Astrocyte of the cerebellum (primary cell): Measurements from ENCODE around the gene CHPF.

Experiments used
- DNase-seq: peaks from one replicate; pipeline ENCODE4 v3.0.0-alpha.2; 2011; ENCODE audit warnings: low read depth
- H3K4me3 ChIP-seq: 2 replicates; pipeline ENCODE4 v1.5.1; 2011; ENCODE audit warnings: mild to moderate bottlenecking, low read depth, low read length, moderate library complexity
- in situ Hi-C: cut with HindIII; loops from 2 replicates; pipeline ENCODE4 v1.10.0; 2017; ENCODE audit warnings: low sequenced_read_pairs
- TF ChIP-seq, protein P1 (sequence below): IDR thresholded peaks from 2 replicates; pipeline ENCODE4 v1.5.1; 2012; ENCODE audit warnings: low read length, low read depth, moderate library complexity, mild to moderate bottlenecking; ENCODE audit errors: missing control alignments

The CHPF gene

GRCh38 chr2:219498280-219499057, 45.1 kb downstream of the CHPF start, which contains the start of gene GMPPA:
GMPPA (plus strand) TSS chr2:219498891; CDS start chr2:219499976, 1,085 bp downstream.
- in situ Hi-C loops, result no loop called here
- TF ChIP-seq, protein P1, sequence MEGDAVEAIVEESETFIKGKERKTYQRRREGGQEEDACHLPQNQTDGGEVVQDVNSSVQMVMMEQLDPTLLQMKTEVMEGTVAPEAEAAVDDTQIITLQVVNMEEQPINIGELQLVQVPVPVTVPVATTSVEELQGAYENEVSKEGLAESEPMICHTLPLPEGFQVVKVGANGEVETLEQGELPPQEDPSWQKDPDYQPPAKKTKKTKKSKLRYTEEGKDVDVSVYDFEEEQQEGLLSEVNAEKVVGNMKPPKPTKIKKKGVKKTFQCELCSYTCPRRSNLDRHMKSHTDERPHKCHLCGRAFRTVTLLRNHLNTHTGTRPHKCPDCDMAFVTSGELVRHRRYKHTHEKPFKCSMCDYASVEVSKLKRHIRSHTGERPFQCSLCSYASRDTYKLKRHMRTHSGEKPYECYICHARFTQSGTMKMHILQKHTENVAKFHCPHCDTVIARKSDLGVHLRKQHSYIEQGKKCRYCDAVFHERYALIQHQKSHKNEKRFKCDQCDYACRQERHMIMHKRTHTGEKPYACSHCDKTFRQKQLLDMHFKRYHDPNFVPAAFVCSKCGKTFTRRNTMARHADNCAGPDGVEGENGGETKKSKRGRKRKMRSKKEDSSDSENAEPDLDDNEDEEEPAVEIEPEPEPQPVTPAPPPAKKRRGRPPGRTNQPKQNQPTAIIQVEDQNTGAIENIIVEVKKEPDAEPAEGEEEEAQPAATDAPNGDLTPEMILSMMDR, result peak; percentile 5
- peak within 1 kb of the TSS; percentile 67 for H3K4me3 ChIP-seq
- DNase-seq, result peak; percentile 97

GRCh38 chr2:219497495-219498279, 45.9 kb downstream of the CHPF start:
- DNase-seq, result no peak
- H3K4me3 ChIP-seq, result peak overlapping the region; percentile 67
- in situ Hi-C loops, result no loop called here

DNA sequence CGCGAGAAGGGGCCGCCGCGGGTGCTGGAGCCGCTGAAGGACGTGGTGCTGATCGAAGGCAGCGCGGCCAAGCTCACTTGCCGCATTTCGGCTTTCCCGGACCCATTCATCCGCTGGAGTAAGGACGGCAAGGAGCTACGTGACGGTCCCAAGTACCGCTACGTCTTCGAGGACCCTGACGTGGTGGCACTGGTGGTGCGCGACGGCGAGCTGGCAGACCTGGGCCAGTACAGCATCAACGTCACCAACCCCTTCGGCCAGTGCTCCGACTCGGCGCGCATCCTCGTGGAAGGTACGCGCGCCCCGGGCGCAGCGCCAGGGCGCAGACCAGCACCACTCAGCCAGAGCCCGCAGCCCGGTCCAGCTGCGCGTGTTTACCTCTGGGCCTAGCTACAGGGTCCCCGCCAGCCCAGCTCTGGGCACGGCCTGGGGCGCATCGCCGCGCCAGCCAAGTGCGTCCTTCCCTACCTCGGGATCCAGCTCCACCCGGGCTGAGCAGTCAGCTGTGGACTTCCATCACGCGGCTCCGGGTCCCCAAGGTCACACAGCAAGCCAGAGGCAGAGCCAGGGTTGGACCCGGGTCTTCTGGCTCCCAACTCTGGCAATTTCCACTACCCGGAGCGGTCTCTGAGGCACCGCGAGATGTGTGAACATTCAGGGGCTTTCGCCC, 46.6 kb downstream of the CHPF start:
- H3K4me3 ChIP-seq, result no peak overlapping the region
- TF ChIP-seq, protein P1, result no peak

More at GRCh38 chr2:219497495-219498279, 45.9 kb downstream of the CHPF start:
- TF ChIP-seq, protein P1, result no peak

GRCh38 chr2:219496247-219496824, 47.3 kb downstream of the CHPF start:
- in situ Hi-C loops, result no loop called here
- DNase-seq, result no peak
- H3K4me3 ChIP-seq, result no peak overlapping the region
- TF ChIP-seq, protein P1, result no peak

More for the DNA sequence above, 46.6 kb downstream of the CHPF start:
- in situ Hi-C loops, result no loop called here
- no peak for DNase-seq

- no peak for DNase-seq
- in situ Hi-C loops, result no loop called here
- TF ChIP-seq, protein P1, result peak; percentile 74
- H3K4me3 ChIP-seq, result no peak overlapping the region
Observed at GRCh38 chr2:219495531-219496122, 48.0 kb downstream of the CHPF start.
